Activated CD4-positive, CD25-positive, alpha-beta regulatory T cell treated with anti-CD3 and anti-CD28 coated beads, Interleukin-2, amount 50 U/mL, for 16 hours (primary cell): Measurements from ENCODE around the gene CEL.
"Not testable (repeated sequence)": the region's sequence is repeated elsewhere in the genome, so short reads cannot be mapped to it uniquely, and the experiment has no call there.

Source experiments
- DNase-seq: peaks from one replicate; pipeline ENCODE4 v3.0.0-alpha.2; 2020; ENCODE audit warnings: low read depth, low spot score

The CEL gene

GRCh38 chr9:133046900-133047295 lies 14.9 kb upstream of the CEL start:
- no peak for DNase-seq

- DNase-seq, result no peak
These were observed 13.2 kb upstream of the CEL start for GRCh38 chr9:133048595-133048994.

GRCh38 chr9:133049043-133049442 lies 12.7 kb upstream of the CEL start:
- no peak for DNase-seq

GRCh38 chr9:133050142-133050541 lies 11.6 kb upstream of the CEL start:
- no peak for DNase-seq

GRCh38 chr9:133050781-133051180 lies 11.0 kb upstream of the CEL start:
- no peak for DNase-seq

- DNase-seq, result no peak
These were observed 10.4 kb upstream of the CEL start for GRCh38 chr9:133051281-133051900.

GRCh38 chr9:133051966-133052539 lies 9.7 kb upstream of the CEL start:
- no peak for DNase-seq

- DNase-seq, result no peak
These were observed 7.4 kb upstream of the CEL start for GRCh38 chr9:133054194-133054890.

- DNase-seq, result no peak
These were observed 6.8 kb upstream of the CEL start for GRCh38 chr9:133054966-133055365.

- no peak for DNase-seq
These were observed 5.9 kb upstream of the CEL start for GRCh38 chr9:133055788-133056420.

GRCh38 chr9:133056533-133056932 lies 5.2 kb upstream of the CEL start:
- no peak for DNase-seq

- DNase-seq, result no peak
These were observed 4.8 kb upstream of the CEL start for GRCh38 chr9:133057006-133057405.

- no peak for DNase-seq
These were observed 4.2 kb upstream of the CEL start for GRCh38 chr9:133057553-133057952.

- DNase-seq, result no peak
These were observed 3.7 kb upstream of the CEL start for GRCh38 chr9:133058071-133058470.

GRCh38 chr9:133058550-133059320 lies 3.0 kb upstream of the CEL start:
- DNase-seq, result no peak

GRCh38 chr9:133059623-133060022 lies 2.2 kb upstream of the CEL start:
- DNase-seq, result no peak

GRCh38 chr9:133060417-133060841 lies 1.4 kb upstream of the CEL start:
- no peak for DNase-seq

GRCh38 chr9:133061019-133061763 lies 590 bp upstream of the CEL start:
- DNase-seq, result not testable (repeated sequence)

GRCh38 chr9:133062569-133062968 lies 788 bp downstream of the CEL start:
- not testable (repeated sequence) for DNase-seq

GRCh38 chr9:133063159-133063499 lies 1.3 kb downstream of the CEL start:
- no peak for DNase-seq

GRCh38 chr9:133063500-133064231 lies 1.9 kb downstream of the CEL start:
- DNase-seq, result no peak
